ENCODE measurements around the gene TSKU.
A peak's percentile ranks its signal among the peaks of the same experiment; 100 is the strongest.

The TSKU gene

DNA sequence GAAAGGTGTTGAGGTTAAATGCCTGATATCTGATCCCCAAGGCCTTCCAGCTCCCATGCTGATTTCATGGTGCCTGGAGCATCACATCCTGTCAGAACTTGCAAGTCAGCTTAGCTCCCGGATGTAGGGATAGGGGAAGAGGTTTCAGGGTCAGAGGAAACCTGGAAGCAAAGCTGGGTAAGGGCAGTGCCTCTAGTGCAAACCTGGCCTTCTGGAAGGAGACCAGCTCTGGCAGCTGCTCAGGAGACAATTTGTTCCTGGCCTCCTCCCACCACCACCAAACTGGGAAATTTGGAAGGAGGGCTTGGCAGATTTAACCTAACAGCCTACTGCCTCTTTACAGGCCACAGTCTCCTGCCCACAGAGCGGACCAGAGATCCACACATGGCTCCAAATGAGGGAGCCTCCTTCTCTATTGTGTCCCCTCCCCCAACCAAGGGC lies 9.2 kb upstream of the TSKU start:
- peaks cover 18% of the 10 kb centered on the region for H3K4me1 ChIP-seq (ENCODE audit: control insufficient read depth, low read depth, low read length)
- H3K4me3 ChIP-seq (ENCODE audit: low read length), result no peak overlapping the region

DNA sequence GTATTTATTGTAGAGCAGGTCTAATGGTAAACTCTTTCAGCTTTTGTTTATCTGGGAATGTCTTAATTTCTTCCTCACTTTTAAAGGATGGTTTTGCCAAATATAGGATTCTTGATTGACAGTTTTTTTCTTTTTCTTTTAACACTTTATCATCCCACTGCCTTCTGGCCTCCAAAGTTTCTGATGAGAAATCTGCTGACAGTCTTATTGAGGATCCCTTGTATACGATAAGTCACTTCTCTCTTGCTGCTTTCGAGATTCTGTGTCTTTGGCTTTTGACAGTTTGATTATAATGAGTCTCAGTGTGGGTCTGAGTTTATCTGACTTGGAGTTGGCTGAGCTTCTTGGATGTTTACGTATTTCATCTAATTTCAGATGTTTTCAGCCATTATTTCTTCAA lies 6.7 kb upstream of the TSKU start:
- Histone ChIP-seq H3K4me3 (ENCODE audit: low read length) (no peak overlapping the region), H3K36me3 (ENCODE audit: control insufficient read depth, low read depth, low read length) (no peaks in the 10 kb centered on the region), H3K4me1 (ENCODE audit: control insufficient read depth, low read depth, low read length) (peaks cover 17% of the 10 kb centered on the region), H3K9ac (ENCODE audit: low read length) (no peak overlapping the region), H3K27ac (ENCODE audit: low read length) (no peak overlapping the region), H3K27me3 (ENCODE audit: control insufficient read depth, insufficient read depth, low read length) (no peaks in the 10 kb centered on the region), H3K9me3 (ENCODE audit: control insufficient read depth, low read depth, low read length) (peaks cover 11% of the 10 kb centered on the region)

More for the DNA sequence above, 9.2 kb upstream of the TSKU start:
- Histone ChIP-seq H3K27ac (ENCODE audit: low read length) (no peak overlapping the region), H3K9ac (ENCODE audit: low read length) (no peak overlapping the region), H3K36me3 (ENCODE audit: control insufficient read depth, low read depth, low read length) (no peaks in the 10 kb centered on the region), H3K27me3 (ENCODE audit: control insufficient read depth, insufficient read depth, low read length) (no peaks in the 10 kb centered on the region), H3K9me3 (ENCODE audit: control insufficient read depth, low read depth, low read length) (peaks cover 11% of the 10 kb centered on the region)

DNA sequence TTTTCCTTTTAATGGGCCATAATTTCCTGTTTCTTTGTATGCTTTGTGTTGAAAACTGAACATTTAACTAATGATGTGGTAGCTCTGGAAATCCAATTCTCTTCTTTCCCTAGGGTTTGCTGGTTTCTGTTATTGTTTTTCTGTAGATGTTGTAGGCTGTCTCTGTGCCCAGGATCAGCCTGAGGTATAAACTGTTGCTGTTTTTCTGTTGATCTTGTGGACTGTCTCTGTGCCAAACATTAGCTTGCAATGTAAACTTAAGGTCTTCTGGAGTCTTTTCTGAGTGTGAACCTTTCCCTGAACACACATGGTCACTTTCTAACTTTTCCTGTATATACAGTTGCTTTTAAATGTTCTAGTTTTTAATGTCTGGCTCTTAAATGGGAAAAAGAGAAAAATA lies 5.9 kb upstream of the TSKU start:
- H3K27me3 ChIP-seq (ENCODE audit: control insufficient read depth, insufficient read depth, low read length), result no peaks in the 10 kb centered on the region
- peaks cover 11% of the 10 kb centered on the region for H3K9me3 ChIP-seq (ENCODE audit: control insufficient read depth, low read depth, low read length)
- no peak overlapping the region for H3K9ac ChIP-seq (ENCODE audit: low read length)
- no peak overlapping the region for H3K4me3 ChIP-seq (ENCODE audit: low read length)
- H3K36me3 ChIP-seq (ENCODE audit: control insufficient read depth, low read depth, low read length), result no peaks in the 10 kb centered on the region
- H3K27ac ChIP-seq (ENCODE audit: low read length), result no peak overlapping the region
- peaks cover 16% of the 10 kb centered on the region for H3K4me1 ChIP-seq (ENCODE audit: control insufficient read depth, low read depth, low read length)

DNA sequence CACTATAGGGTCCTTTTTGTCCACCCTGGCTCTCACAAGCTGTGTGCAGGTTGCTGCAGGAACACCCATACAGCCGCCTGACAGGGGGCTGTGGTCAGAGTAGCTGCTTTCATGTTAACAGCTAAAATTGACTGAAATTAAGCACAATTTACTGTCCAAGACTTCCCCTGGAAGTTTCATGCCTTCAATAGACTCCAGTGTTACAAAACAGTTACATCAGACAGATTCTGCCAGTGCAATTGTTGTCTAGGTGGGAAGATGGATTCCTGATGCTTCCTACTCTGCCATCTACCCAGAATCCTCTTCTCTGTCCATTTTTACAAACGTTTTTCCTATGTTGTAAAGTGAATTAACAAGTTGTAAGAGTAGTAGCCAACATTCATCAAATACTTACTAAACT lies 5.3 kb upstream of the TSKU start:
- Histone ChIP-seq H3K9ac (ENCODE audit: low read length) (no peak overlapping the region), H3K4me1 (ENCODE audit: control insufficient read depth, low read depth, low read length) (peaks cover 18% of the 10 kb centered on the region), H3K27ac (ENCODE audit: low read length) (no peak overlapping the region), H3K36me3 (ENCODE audit: control insufficient read depth, low read depth, low read length) (no peaks in the 10 kb centered on the region), H3K4me3 (ENCODE audit: low read length) (no peak overlapping the region), H3K27me3 (ENCODE audit: control insufficient read depth, insufficient read depth, low read length) (no peaks in the 10 kb centered on the region), H3K9me3 (ENCODE audit: control insufficient read depth, low read depth, low read length) (peaks cover 11% of the 10 kb centered on the region)

DNA sequence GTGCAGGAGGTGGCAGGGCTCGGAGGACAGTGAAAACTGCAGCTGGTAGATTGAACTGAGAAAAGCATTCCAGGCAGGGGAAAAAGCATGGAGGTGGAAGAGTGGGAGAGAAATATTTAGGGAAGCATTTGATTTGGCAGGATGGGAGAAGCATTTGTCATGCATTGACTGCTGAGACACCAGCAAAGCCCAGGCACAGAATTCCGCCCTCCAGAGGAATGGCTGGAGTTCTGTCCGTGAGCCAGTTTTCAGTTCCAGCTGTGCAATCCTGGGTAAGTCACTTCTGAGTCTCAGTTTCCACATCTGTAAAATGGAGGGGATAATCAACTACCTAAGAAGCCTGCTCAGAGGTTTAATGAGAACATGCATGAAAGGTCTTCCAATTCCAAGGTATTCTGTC lies 4.3 kb upstream of the TSKU start:
- Histone ChIP-seq H3K9me3 (ENCODE audit: control insufficient read depth, low read depth, low read length) (peaks cover 11% of the 10 kb centered on the region), H3K27ac (ENCODE audit: low read length) (no peak overlapping the region), H3K27me3 (ENCODE audit: control insufficient read depth, insufficient read depth, low read length) (no peaks in the 10 kb centered on the region), H3K4me3 (ENCODE audit: low read length) (no peak overlapping the region), H3K36me3 (ENCODE audit: control insufficient read depth, low read depth, low read length) (no peaks in the 10 kb centered on the region), H3K9ac (ENCODE audit: low read length) (no peak overlapping the region), H3K4me1 (ENCODE audit: control insufficient read depth, low read depth, low read length) (peaks cover 18% of the 10 kb centered on the region)

DNA sequence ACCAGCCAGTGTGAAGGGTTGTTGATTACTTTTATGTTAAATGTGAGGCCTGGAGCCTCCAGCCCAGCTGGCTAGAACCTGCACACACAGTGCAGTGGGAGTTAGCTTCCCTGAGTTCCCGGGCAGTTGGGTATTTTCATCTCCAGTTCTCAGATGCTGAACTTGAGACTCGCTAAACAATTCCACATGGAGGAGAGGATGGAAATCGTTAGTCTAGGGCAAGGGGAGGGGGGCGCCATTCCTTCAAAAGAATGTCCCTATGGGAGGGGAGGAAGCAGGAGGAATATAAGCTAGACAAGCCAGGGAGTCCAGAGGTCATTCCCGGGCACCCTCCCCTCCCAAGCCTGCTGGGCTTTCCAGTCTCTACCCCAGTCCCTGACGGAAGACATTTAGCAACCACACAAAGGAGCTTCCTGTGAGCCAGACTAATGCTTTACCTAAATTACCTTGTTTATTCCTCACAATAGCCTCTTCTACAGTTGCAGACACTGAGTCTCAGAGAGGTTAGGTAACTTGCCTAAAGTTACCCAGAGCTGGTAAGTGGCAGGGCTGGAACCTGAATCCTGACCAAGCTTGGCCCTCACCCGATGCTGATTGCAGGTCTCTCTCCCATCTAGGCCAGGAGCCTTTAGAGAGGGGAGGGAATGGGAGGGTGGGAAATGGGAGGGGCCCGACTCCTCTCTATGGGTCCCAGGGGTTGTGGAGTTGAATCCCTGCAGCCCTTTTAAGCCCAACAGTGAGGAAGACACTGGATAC lies 1.9 kb upstream of the TSKU start:
- Histone ChIP-seq H3K4me3 (ENCODE audit: low read length) (peak overlapping the region; percentile 80), H3K36me3 (ENCODE audit: control insufficient read depth, low read depth, low read length) (no peaks in the 10 kb centered on the region), H3K9me3 (ENCODE audit: control insufficient read depth, low read depth, low read length) (peaks cover 11% of the 10 kb centered on the region), H3K4me1 (ENCODE audit: control insufficient read depth, low read depth, low read length) (peaks cover 33% of the 10 kb centered on the region), H3K27ac (ENCODE audit: low read length) (no peak overlapping the region), H3K9ac (ENCODE audit: low read length) (no peak overlapping the region), H3K27me3 (ENCODE audit: control insufficient read depth, insufficient read depth, low read length) (no peaks in the 10 kb centered on the region)

DNA sequence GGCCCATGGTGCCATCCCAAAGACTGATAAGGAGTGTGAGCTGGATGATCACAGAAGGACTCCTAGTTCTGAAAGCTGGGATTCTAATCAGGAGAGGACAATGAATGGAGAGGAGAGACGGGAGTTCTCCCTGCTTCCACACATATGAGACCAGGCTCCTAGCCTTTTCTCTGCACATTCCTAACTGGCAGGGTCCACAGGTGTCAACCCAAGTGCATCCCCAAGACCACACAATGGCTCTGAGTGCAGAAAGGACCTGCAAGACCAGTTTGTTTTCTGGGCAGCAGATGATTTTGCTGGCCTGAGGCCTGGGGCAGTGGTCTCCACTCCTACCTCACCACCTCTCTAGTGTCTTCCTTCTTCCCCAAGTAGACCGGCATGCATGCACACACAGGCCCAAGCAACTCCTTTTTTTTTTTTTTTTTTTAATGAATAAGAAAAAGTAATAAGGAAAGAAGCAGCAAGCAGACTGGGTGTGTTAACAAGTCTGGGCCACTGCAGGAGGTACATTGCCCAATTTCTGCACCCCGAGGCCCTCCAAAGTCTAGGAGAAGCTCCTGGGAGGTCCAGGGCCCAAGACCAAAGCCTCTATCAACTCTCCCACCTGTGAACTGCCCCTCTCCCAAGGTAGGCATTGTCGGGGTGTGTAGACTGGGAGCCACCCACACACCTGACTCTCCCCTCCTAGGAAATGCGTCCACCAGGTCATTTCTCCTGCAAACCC lies 1.2 kb upstream of the TSKU start:
- Histone ChIP-seq H3K9me3 (ENCODE audit: control insufficient read depth, low read depth, low read length) (peaks cover 4% of the 10 kb centered on the region), H3K9ac (ENCODE audit: low read length) (peak overlapping the region; percentile 83), H3K4me3 (ENCODE audit: low read length) (peak overlapping the region; percentile 80), H3K27ac (ENCODE audit: low read length) (no peak overlapping the region), H3K4me1 (ENCODE audit: control insufficient read depth, low read depth, low read length) (peaks cover 38% of the 10 kb centered on the region), H3K27me3 (ENCODE audit: control insufficient read depth, insufficient read depth, low read length) (no peaks in the 10 kb centered on the region), H3K36me3 (ENCODE audit: control insufficient read depth, low read depth, low read length) (no peaks in the 10 kb centered on the region)

DNA sequence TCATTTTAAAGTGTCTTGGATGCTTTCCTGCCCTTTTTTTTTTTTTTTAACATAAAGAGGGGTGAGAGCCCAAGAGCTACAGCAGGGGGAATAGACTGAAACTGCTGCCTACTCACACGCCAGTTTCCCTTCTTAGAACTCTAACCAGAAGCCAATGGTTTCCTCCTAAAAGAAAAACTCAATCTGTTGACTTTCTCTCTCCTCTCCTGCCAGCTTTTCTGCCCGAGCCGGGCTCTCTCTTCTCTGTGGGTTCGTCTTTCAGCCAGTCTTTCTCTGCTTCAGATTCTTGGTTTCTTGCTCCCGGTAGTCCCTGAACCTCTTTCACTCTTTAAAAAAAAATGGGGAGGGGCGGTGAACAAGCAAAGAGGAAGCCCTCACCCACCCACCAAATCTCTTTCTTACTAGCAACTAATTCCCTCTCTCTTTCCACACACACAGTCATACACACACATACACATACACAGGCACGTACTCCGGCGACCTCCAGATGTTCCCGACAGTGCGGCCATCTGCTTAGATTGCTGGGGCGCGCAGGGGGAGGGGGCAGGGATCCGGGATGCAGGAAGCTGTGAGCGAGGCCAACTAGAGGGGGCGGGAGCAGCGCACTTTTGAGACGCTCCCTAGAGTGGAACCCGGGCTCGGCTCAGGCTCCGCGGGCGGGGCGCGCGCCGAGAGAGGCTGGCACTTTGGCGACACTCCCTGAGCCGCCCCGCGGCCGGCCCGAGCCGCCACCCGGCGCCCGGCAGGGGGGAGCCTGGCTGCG lies 444 bp upstream of the TSKU start:
- no peaks in the 10 kb centered on the region for H3K36me3 ChIP-seq (ENCODE audit: control insufficient read depth, low read depth, low read length)
- peak overlapping the region; percentile 72 for H3K27ac ChIP-seq (ENCODE audit: low read length)
- H3K9me3 ChIP-seq (ENCODE audit: control insufficient read depth, low read depth, low read length), result no peaks in the 10 kb centered on the region
- H3K4me1 ChIP-seq (ENCODE audit: control insufficient read depth, low read depth, low read length), result peaks cover 38% of the 10 kb centered on the region
- H3K27me3 ChIP-seq (ENCODE audit: control insufficient read depth, insufficient read depth, low read length), result no peaks in the 10 kb centered on the region
- H3K9ac ChIP-seq (ENCODE audit: low read length), result peak overlapping the region; percentile 83
- peak overlapping the region; percentile 87 for H3K4me3 ChIP-seq (ENCODE audit: low read length)

DNA sequence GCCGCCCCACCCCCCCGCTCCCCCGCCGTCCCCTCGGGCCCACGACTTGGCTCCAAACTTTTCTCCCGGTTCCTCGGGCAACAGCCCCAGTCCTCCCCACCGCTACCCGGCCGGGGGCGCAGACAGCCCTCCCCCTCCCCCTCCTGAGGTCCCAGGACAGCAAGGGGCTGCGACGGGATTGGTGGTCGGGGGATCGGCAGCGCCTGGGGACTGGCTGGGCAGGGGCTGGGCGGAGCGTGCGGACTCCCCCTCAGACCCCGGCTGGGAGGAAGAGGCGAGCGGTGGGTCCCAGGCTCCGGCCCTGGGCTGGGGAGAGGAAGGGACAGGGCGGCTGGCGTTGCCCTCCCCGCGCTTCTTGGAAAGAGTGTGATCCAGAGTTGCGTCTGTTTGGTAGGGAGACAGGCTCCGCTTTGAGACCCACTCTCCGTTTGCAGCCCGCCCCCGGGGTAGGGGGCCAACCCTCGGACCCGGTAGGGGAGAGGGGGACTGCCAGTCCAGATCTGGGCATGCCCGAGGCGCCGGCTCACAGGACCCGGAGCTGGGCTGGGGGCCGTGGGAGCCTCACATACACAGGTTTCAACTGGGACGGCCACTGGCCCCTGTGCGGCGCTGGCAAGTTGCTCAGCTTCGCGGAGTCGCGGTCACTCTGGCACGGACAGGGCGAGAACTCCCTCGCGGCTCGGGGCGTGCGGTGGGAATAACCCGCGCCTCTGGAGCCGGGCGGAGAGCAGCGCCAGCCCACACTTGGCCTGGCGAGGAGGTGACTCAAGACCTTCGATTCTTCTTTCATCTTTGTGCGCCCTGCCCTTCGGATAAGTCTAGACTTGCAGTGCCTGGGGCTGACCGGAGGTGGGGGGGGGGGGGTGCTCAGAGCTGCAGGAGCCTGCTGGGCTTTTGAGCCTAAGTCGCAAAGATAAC lies 999 bp downstream of the TSKU start:
- Histone ChIP-seq H3K36me3 (ENCODE audit: control insufficient read depth, low read depth, low read length) (no peaks in the 10 kb centered on the region), H3K4me1 (ENCODE audit: control insufficient read depth, low read depth, low read length) (peaks cover 38% of the 10 kb centered on the region), H3K9me3 (ENCODE audit: control insufficient read depth, low read depth, low read length) (no peaks in the 10 kb centered on the region), H3K4me3 (ENCODE audit: low read length) (peak overlapping the region; percentile 87), H3K9ac (ENCODE audit: low read length) (peak overlapping the region; percentile 92), H3K27me3 (ENCODE audit: control insufficient read depth, insufficient read depth, low read length) (no peaks in the 10 kb centered on the region), H3K27ac (ENCODE audit: low read length) (no peak overlapping the region)

DNA sequence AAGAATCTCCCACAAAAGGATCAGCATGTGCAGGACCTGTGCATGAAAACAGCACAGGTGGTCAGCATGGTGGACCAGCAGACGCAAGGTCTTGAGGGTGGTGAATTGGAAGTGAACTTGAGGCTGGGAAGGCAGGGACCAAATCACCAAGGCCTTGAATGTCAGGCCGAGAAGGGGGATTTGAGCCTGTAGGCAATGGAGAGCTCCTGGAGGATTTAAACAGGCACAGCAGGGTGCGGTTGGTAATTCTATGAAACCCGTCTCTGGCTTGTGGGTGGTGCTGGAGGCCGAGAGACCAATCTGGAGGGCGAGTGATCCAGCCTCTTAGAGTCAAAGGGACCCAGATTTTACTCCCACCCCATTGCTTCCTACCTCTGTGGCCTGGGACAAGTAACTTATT lies 2.4 kb downstream of the TSKU start:
- H3K4me3 ChIP-seq (ENCODE audit: low read length), result peak overlapping the region; percentile 87
- no peaks in the 10 kb centered on the region for H3K36me3 ChIP-seq (ENCODE audit: control insufficient read depth, low read depth, low read length)
- H3K27me3 ChIP-seq (ENCODE audit: control insufficient read depth, insufficient read depth, low read length), result no peaks in the 10 kb centered on the region
- H3K4me1 ChIP-seq (ENCODE audit: control insufficient read depth, low read depth, low read length), result peaks cover 38% of the 10 kb centered on the region
- no peaks in the 10 kb centered on the region for H3K9me3 ChIP-seq (ENCODE audit: control insufficient read depth, low read depth, low read length)
- H3K27ac ChIP-seq (ENCODE audit: low read length), result no peak overlapping the region
- no peak overlapping the region for H3K9ac ChIP-seq (ENCODE audit: low read length)

DNA sequence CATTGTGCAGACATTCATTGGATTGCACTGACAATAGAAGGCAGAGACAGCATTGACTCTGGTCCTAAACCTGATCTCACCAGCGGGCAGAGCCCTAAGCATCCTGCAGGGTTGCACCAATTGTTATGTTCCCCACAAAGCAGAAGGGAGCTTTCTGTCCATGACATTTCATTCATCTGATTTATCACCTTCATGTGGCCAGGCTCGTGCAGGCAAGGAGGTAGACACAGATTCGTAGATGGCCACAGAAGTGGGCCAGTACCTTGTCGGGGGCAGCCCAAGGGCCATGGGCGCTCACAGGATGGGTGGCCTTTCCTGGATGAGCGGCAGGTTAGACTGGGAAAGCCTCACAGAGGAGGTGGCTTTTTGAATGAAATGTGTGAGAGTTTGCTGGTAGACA lies 2.9 kb downstream of the TSKU start:
- Histone ChIP-seq H3K9ac (ENCODE audit: low read length) (no peak overlapping the region), H3K9me3 (ENCODE audit: control insufficient read depth, low read depth, low read length) (no peaks in the 10 kb centered on the region), H3K27me3 (ENCODE audit: control insufficient read depth, insufficient read depth, low read length) (no peaks in the 10 kb centered on the region), H3K4me3 (ENCODE audit: low read length) (no peak overlapping the region), H3K27ac (ENCODE audit: low read length) (no peak overlapping the region), H3K4me1 (ENCODE audit: control insufficient read depth, low read depth, low read length) (peaks cover 33% of the 10 kb centered on the region), H3K36me3 (ENCODE audit: control insufficient read depth, low read depth, low read length) (no peaks in the 10 kb centered on the region)

Data from iPS-18a (cell line).